Measurements from ENCODE around the gene MUC2. TPM values are rescaled to one million over a fixed set of nuclear protein-coding genes. Genes with fewer than 3 reads are reported as not detected.

MUC2 gene
- total RNA-seq, 4 donors from 2014 or later = 269 to 910 (median 671) TPM

GRCh38 chr11:1036303-1036923 is 38.3 kb upstream of the MUC2 start, which contains the start of gene MUC6:
Gene MUC6 (minus strand): TSS chr11:1036718. CDS start chr11:1036655, 63 bp downstream.
- Histone ChIP-seq H3K4me3 (no peak within 1 kb of the TSS), H3K27me3 (peaks cover 34% of the 10 kb centered on the region), H3K9me3 (no peaks in the 10 kb centered on the region), H3K36me3 (no peaks in the 10 kb centered on the region), H3K4me1 (no peaks in the 10 kb centered on the region), H3K27ac (no peak within 1 kb of the TSS)
- 48% methylated on average over 5 of the region's 42 CpGs; no CpG with 5 or more reads in 1 of the 2 donors for WGBS, 2 donors (ENCODE audit: low coverage in 1 of 2)
- intact Hi-C loops (cut with DNase I; ENCODE audit: low total_unique reads) (no loop called here), in situ Hi-C loops (cut with MboI; ENCODE audit: low pct_ligation_motif_present in 1 of 4, low pct_unique_long_range_greater_than_20kb in 1 of 4, low sequenced_read_pairs in 3 of 4) (loop anchor here in 3 of 4 donors (25.0 kb wide), 2 partner anchors 124 to 174 kb away; partner anchors contain the start of gene CHID1 (in 1 of the 3))
- no peak for DNase-seq
- TF ChIP-seq CTCF (IDR thresholded peaks at IDR 0.05) = no peak

- TF ChIP-seq CTCF (IDR thresholded peaks at IDR 0.05) = no peak
- TF ChIP-seq POLR2AphosphoS5 (IDR thresholded peaks at IDR 0.05) = no peak
- no peak for TF ChIP-seq EP300 (IDR thresholded peaks at IDR 0.05; ENCODE audit: low read depth)
- TF ChIP-seq POLR2A (IDR thresholded peaks at IDR 0.05) = no peak
- Histone ChIP-seq H3K36me3 (no peaks in the 10 kb centered on the region), H3K27ac (no peak overlapping the region), H3K4me1 (peaks cover 0 to 3% (median 1%) of the 10 kb centered on the region in 4 donors), H3K27me3 (peaks cover 39% of the 10 kb centered on the region), H3K4me3 (no peak overlapping the region), H3K9me3 (no peaks in the 10 kb centered on the region)
- DNase-seq = no peak
- in situ Hi-C loops (cut with MboI; ENCODE audit: low pct_ligation_motif_present in 1 of 4, low pct_unique_long_range_greater_than_20kb in 1 of 4, low sequenced_read_pairs in 3 of 4) (loop anchor here in 3 of 4 donors (25.0 kb wide), 2 partner anchors 125 to 175 kb away; partner anchors contain the start of gene CHID1 (in 1 of the 3)), intact Hi-C loops (cut with DNase I; ENCODE audit: low total_unique reads) (no loop called here)
- WGBS, 2 donors (ENCODE audit: low coverage in 1 of 2) = 54% methylated on average over 13 of the region's 13 CpGs; no CpG with 5 or more reads in 1 of the 2 donors
Measured at GRCh38 chr11:1036931-1037330, 37.7 kb upstream of the MUC2 start.

GRCh38 chr11:1037506-1038055 is 37.1 kb upstream of the MUC2 start:
- intact Hi-C loops (cut with DNase I; ENCODE audit: low total_unique reads) (no loop called here), in situ Hi-C loops (cut with MboI; ENCODE audit: low pct_ligation_motif_present in 1 of 4, low pct_unique_long_range_greater_than_20kb in 1 of 4, low sequenced_read_pairs in 3 of 4) (loop anchor here in 3 of 4 donors (25.0 kb wide), 2 partner anchors 125 to 175 kb away; partner anchors contain the start of gene CHID1 (in 1 of the 3))
- Histone ChIP-seq H3K4me3 (no peak overlapping the region), H3K36me3 (no peaks in the 10 kb centered on the region), H3K9me3 (no peaks in the 10 kb centered on the region), H3K27me3 (peaks cover 45% of the 10 kb centered on the region), H3K27ac (no peak overlapping the region), H3K4me1 (peaks cover 0 to 5% (median 2%) of the 10 kb centered on the region in 4 donors)
- DNase-seq = no peak
- WGBS, 2 donors (ENCODE audit: low coverage in 1 of 2) = 60 to 62% methylated on average over 3 to 21 of the region's 26 CpGs
- TF ChIP-seq CTCF (IDR thresholded peaks at IDR 0.05) (no peak), EP300 (IDR thresholded peaks at IDR 0.05; ENCODE audit: low read depth) (no peak), POLR2AphosphoS5 (IDR thresholded peaks at IDR 0.05) (no peak), POLR2A (IDR thresholded peaks at IDR 0.05) (no peak)

GRCh38 chr11:1038361-1038760 is 36.3 kb upstream of the MUC2 start:
- peaks cover 53% of the 10 kb centered on the region for H3K27me3 ChIP-seq

More at GRCh38 chr11:1038361-1038760, 36.3 kb upstream of the MUC2 start:
- TF ChIP-seq POLR2A (IDR thresholded peaks at IDR 0.05) = no peak
- TF ChIP-seq EP300 (IDR thresholded peaks at IDR 0.05; ENCODE audit: low read depth) = no peak
- no peak for TF ChIP-seq POLR2AphosphoS5 (IDR thresholded peaks at IDR 0.05)
- no peak for TF ChIP-seq CTCF (IDR thresholded peaks at IDR 0.05)
- DNase-seq = no peak
- Histone ChIP-seq H3K36me3 (no peaks in the 10 kb centered on the region), H3K27ac (no peak overlapping the region), H3K4me3 (no peak overlapping the region), H3K4me1 (peaks cover 0 to 5% (median 2%) of the 10 kb centered on the region in 4 donors), H3K9me3 (no peaks in the 10 kb centered on the region)
- WGBS, 2 donors (ENCODE audit: low coverage in 1 of 2) = 86% methylated on average over 8 of the region's 10 CpGs; no CpG with 5 or more reads in 1 of the 2 donors
- intact Hi-C loops (cut with DNase I; ENCODE audit: low total_unique reads) = no loop called here
- in situ Hi-C loops (cut with MboI; ENCODE audit: low pct_ligation_motif_present in 1 of 4, low pct_unique_long_range_greater_than_20kb in 1 of 4, low sequenced_read_pairs in 3 of 4) = loop anchor here in 3 of 4 donors (25.0 kb wide), 2 partner anchors 126 to 176 kb away; partner anchors contain the start of gene CHID1 (in 1 of the 3)
